ENCODE results near the gene MMP11.

The MMP11 gene

GRCh38 chr22:23812378-23812777 is 39.7 kb downstream of the MMP11 start:
- in situ Hi-C loops (cut with HindIII; ENCODE audit: low sequenced_read_pairs) = no loop called here
- no peak overlapping the region for H3K4me3 ChIP-seq (ENCODE audit: low read depth, low read length)
- no peak for DNase-seq (ENCODE audit: low read depth, low spot score)
- no peak for TF ChIP-seq CTCF (IDR thresholded peaks at IDR 0.05; ENCODE audit: low read depth, low read length)

- no peak for TF ChIP-seq CTCF (IDR thresholded peaks at IDR 0.05; ENCODE audit: low read depth, low read length)
- in situ Hi-C loops (cut with HindIII; ENCODE audit: low sequenced_read_pairs) = no loop called here
- no peak overlapping the region for H3K4me3 ChIP-seq (ENCODE audit: low read depth, low read length)
- no peak for DNase-seq (ENCODE audit: low read depth, low spot score)
Observed at GRCh38 chr22:23815541-23816155, 43.0 kb downstream of the MMP11 start.

GRCh38 chr22:23816156-23816976 is 43.7 kb downstream of the MMP11 start:
- no peak overlapping the region for H3K4me3 ChIP-seq (ENCODE audit: low read depth, low read length)
- DNase-seq (ENCODE audit: low read depth, low spot score) = no peak
- TF ChIP-seq CTCF (IDR thresholded peaks at IDR 0.05; ENCODE audit: low read depth, low read length) = no peak
- in situ Hi-C loops (cut with HindIII; ENCODE audit: low sequenced_read_pairs) = no loop called here

GRCh38 chr22:23817146-23817545 is 44.5 kb downstream of the MMP11 start:
- in situ Hi-C loops (cut with HindIII; ENCODE audit: low sequenced_read_pairs) = no loop called here
- no peak for DNase-seq (ENCODE audit: low read depth, low spot score)
- TF ChIP-seq CTCF (IDR thresholded peaks at IDR 0.05; ENCODE audit: low read depth, low read length) = no peak
- no peak overlapping the region for H3K4me3 ChIP-seq (ENCODE audit: low read depth, low read length)

- H3K4me3 ChIP-seq (ENCODE audit: low read depth, low read length) = no peak overlapping the region
- DNase-seq (ENCODE audit: low read depth, low spot score) = no peak
- TF ChIP-seq CTCF (IDR thresholded peaks at IDR 0.05; ENCODE audit: low read depth, low read length) = no peak
- in situ Hi-C loops (cut with HindIII; ENCODE audit: low sequenced_read_pairs) = no loop called here
Observed at GRCh38 chr22:23818541-23818940, 45.9 kb downstream of the MMP11 start.

- no peak for DNase-seq (ENCODE audit: low read depth, low spot score)
- no peak for TF ChIP-seq CTCF (IDR thresholded peaks at IDR 0.05; ENCODE audit: low read depth, low read length)
- in situ Hi-C loops (cut with HindIII; ENCODE audit: low sequenced_read_pairs) = no loop called here
Observed at GRCh38 chr22:23820748-23821211, 48.1 kb downstream of the MMP11 start.

More at GRCh38 chr22:23820748-23821211, 48.1 kb downstream of the MMP11 start:
- H3K4me3 ChIP-seq (ENCODE audit: low read depth, low read length) = no peak overlapping the region

Data from astrocyte of the spinal cord (primary cell).